G401 (cell line): ENCODE results near the gene BABAM2. TPM values are rescaled to one million over a fixed set of nuclear protein-coding genes. Genes with fewer than 3 reads are reported as not detected.
"Not testable (repeated sequence)": the region's sequence is repeated elsewhere in the genome, so short reads cannot be mapped to it uniquely, and the experiment has no call there.

Experiments
- DNase-seq: peaks from one replicate; pipeline ENCODE4 v3.0.0-alpha.2; 2015; ENCODE audit warnings: low spot score
- in situ Hi-C: cut with HindIII; loops from 2 replicates; pipeline ENCODE4 v1.10.0; 2016; ENCODE audit warnings: low sequenced_read_pairs, mixed read lengths
- total RNA-seq: library from RNA; depleted of rRNA; stranded (reverse); fragments of >200 nt; shearing (Covaris generic); gene quantifications from 2 replicates; pipeline ENCODE4 v1.2.3, GENCODE V29; 2014

Gene BABAM2
- total RNA-seq, 1 experiment from 2014 or later, result 42.3 TPM

GRCh38 chr2:28084564-28084963 lies 194.0 kb downstream of the BABAM2 start:
- DNase-seq, result no peak
- in situ Hi-C loops, result no loop called here

- in situ Hi-C loops, result no loop called here
- DNase-seq, result no peak
Measured at GRCh38 chr2:28085201-28085600, 194.7 kb downstream of the BABAM2 start.

GRCh38 chr2:28086611-28087010 lies 196.1 kb downstream of the BABAM2 start:
- in situ Hi-C loops, result no loop called here
- DNase-seq, result no peak

- in situ Hi-C loops, result no loop called here
Measured at GRCh38 chr2:28088970-28089369, 198.4 kb downstream of the BABAM2 start.

GRCh38 chr2:28089486-28089885 lies 199.0 kb downstream of the BABAM2 start:
- in situ Hi-C loops, result no loop called here
- no peak for DNase-seq

More at GRCh38 chr2:28088970-28089369, 198.4 kb downstream of the BABAM2 start:
- no peak for DNase-seq

GRCh38 chr2:28093308-28093707 lies 202.8 kb downstream of the BABAM2 start:
- no peak for DNase-seq
- in situ Hi-C loops, result no loop called here

GRCh38 chr2:28093768-28094167 lies 203.2 kb downstream of the BABAM2 start:
- in situ Hi-C loops, result no loop called here
- no peak for DNase-seq

GRCh38 chr2:28094739-28095138 lies 204.2 kb downstream of the BABAM2 start:
- no peak for DNase-seq
- in situ Hi-C loops, result no loop called here

GRCh38 chr2:28095622-28096021 lies 205.1 kb downstream of the BABAM2 start:
- in situ Hi-C loops, result no loop called here

GRCh38 chr2:28096421-28096820 lies 205.9 kb downstream of the BABAM2 start:
- no peak for DNase-seq
- in situ Hi-C loops, result no loop called here

More at GRCh38 chr2:28095622-28096021, 205.1 kb downstream of the BABAM2 start:
- DNase-seq, result no peak

GRCh38 chr2:28098501-28099225 lies 208.1 kb downstream of the BABAM2 start:
- no peak for DNase-seq
- in situ Hi-C loops, result no loop called here

- no peak for DNase-seq
- in situ Hi-C loops, result no loop called here
Measured at GRCh38 chr2:28101123-28101522, 210.6 kb downstream of the BABAM2 start.

GRCh38 chr2:28101892-28102291 lies 211.4 kb downstream of the BABAM2 start:
- no peak for DNase-seq
- in situ Hi-C loops, result no loop called here

GRCh38 chr2:28102455-28102874 lies 211.9 kb downstream of the BABAM2 start:
- in situ Hi-C loops, result no loop called here
- no peak for DNase-seq

- DNase-seq, result no peak
- in situ Hi-C loops, result no loop called here
Measured at GRCh38 chr2:28103611-28104010, 213.1 kb downstream of the BABAM2 start.

GRCh38 chr2:28108143-28108542 lies 217.6 kb downstream of the BABAM2 start:
- no peak for DNase-seq
- in situ Hi-C loops, result no loop called here

- in situ Hi-C loops, DNase-seq: not testable (repeated sequence)
Measured at GRCh38 chr2:28113771-28114170, 223.2 kb downstream of the BABAM2 start.

GRCh38 chr2:28117104-28117596 lies 226.6 kb downstream of the BABAM2 start:
- in situ Hi-C loops, result no loop called here
- DNase-seq, result no peak

GRCh38 chr2:28119631-28120030 lies 229.1 kb downstream of the BABAM2 start:
- DNase-seq, result peak; percentile 12
- in situ Hi-C loops, result no loop called here

GRCh38 chr2:28128281-28128950 lies 237.9 kb downstream of the BABAM2 start:
- no peak for DNase-seq
- in situ Hi-C loops, result no loop called here
